Gastrocnemius medialis (tissue), 4 donors: ENCODE measurements around the gene EPS8L2. TPM values are rescaled to one million over a fixed set of nuclear protein-coding genes. Genes with fewer than 3 reads are reported as not detected.

Source experiments
- ATAC-seq, 2 donors: fragments of 150-250 bp; one replicate each; pipeline ENCODE4 v1.9.1; 2016
- DNase-seq, 2 donors: peaks; one replicate each; pipeline ENCODE4 v3.0.0-alpha.2; 2019
- H3K27ac ChIP-seq, 4 donors: fragments of 200-600 bp; sonication (generic); 1 replicate in 1 of 4; 2 replicates in 3 of 4; pipeline ENCODE4 v1.5.1; 2016 to 2018; ENCODE audit warnings: mild to moderate bottlenecking in 2 of 4, moderate library complexity in 1 of 4
- H3K27me3 ChIP-seq, 3 donors: fragments of 200-600 bp; sonication (generic) in 2 of 3; 1 replicate in 1 of 3; 2 replicates in 2 of 3; pipeline versions ENCODE4 v1.5.1 to v1.6.0; 2016 to 2019; ENCODE audit warnings: mild to moderate bottlenecking in 1 of 3, moderate library complexity in 1 of 3
- H3K36me3 ChIP-seq, 2 donors: fragments of 200-600 bp; sonication (generic) in 1 of 2; one replicate each; pipeline ENCODE4 v1.5.1; 2017 to 2018
- H3K4me1 ChIP-seq, 2 donors: fragments of 200-600 bp; sonication (generic) in 1 of 2; one replicate each; pipeline ENCODE4 v1.5.1; 2016 to 2017; ENCODE audit warnings: mild to moderate bottlenecking in 2 of 2
- H3K4me3 ChIP-seq, 4 donors: fragments of 200-600 bp; sonication (generic) in 3 of 4; 1 replicate in 1 of 4; 2 replicates in 3 of 4; pipeline ENCODE4 v1.5.1; 2016 to 2019; ENCODE audit warnings: mild to moderate bottlenecking in 2 of 4
- H3K9me3 ChIP-seq, 3 donors: fragments of 200-600 bp; sonication (generic) in 2 of 3; 1 replicate in 1 of 3; 2 replicates in 2 of 3; pipeline ENCODE4 v1.5.1; 2016 to 2019
- POLR2A ChIP-seq, 2 donors: fragments of 450-650 bp; IDR thresholded peaks; one replicate each; pipeline ENCODE4 v1.6.1; 2017; ENCODE audit warnings: antibody characterized with exemption in 2 of 2, mild to moderate bottlenecking in 2 of 2, moderate library complexity in 2 of 2
- in situ Hi-C, 4 donors: fragments of 200-750 bp; cut with MboI; loops; one replicate each; pipeline versions ENCODE4 v1.15.0 to v1.8.0; 2017; ENCODE audit warnings: low sequenced_read_pairs in 4 of 4
- intact Hi-C: fragments of 100-400 bp; cut with DNase I; formaldehyde crosslinking; loops from one replicate; pipeline ENCODE4 v1.15.1; 2023; ENCODE audit warnings: low total_unique reads
- total RNA-seq, 4 donors: library from RNA; depleted of rRNA; stranded (reverse); fragments of >200 nt; gene quantifications; one replicate each; pipeline versions ENCODE4 v1.1.0 to v1.2.3, GENCODE V29; 2016
- TF ChIP-seq, protein P1 (sequence below), 5 experiments: fragments of 450-650 bp in 3 of 5; fragments of 200-600 bp in 2 of 5; sonication (generic) in 2 of 5; IDR thresholded peaks in 4 of 5; conservative IDR thresholded peaks in 1 of 5; 1 replicate in 4 of 5; 2 replicates in 1 of 5; pipeline ENCODE4 v1.5.1; 2016 to 2019; ENCODE audit warnings: antibody characterized with exemption in 5 of 5, mild to moderate bottlenecking in 3 of 5, moderate library complexity in 3 of 5

EPS8L2 gene
- total RNA-seq, 4 donors from 2014 or later, result 0.42 to 3.3 (median 1.8) TPM

DNA sequence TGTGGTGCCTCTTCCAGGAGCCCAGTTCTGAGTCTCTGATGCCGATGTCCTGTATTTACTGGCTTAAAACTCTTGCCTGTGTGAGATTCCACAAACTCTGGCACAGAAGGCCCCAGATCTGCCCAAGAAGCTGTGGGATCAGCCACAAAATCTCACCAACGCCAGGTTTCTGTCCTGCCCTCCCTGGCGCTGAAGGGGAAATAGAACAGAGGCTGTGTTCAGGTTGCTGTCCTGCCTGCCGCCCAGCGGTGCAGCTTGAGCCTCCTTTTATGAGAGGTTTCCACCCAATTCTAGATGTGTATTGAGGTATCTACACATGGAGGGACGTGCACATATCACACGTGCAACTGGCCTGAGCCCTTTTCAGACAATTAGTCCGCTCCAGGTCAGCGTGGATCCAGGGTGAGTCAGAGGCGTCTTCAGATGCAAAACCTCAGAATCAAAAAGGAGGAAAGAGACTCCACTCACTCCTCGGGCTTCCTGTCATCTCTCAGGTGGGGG, 8.2 kb upstream of the EPS8L2 start:
- H3K4me1 ChIP-seq, result peaks cover 33 to 35% of the 10 kb centered on the region in 2 donors
- DNase-seq, result no peak

DNA sequence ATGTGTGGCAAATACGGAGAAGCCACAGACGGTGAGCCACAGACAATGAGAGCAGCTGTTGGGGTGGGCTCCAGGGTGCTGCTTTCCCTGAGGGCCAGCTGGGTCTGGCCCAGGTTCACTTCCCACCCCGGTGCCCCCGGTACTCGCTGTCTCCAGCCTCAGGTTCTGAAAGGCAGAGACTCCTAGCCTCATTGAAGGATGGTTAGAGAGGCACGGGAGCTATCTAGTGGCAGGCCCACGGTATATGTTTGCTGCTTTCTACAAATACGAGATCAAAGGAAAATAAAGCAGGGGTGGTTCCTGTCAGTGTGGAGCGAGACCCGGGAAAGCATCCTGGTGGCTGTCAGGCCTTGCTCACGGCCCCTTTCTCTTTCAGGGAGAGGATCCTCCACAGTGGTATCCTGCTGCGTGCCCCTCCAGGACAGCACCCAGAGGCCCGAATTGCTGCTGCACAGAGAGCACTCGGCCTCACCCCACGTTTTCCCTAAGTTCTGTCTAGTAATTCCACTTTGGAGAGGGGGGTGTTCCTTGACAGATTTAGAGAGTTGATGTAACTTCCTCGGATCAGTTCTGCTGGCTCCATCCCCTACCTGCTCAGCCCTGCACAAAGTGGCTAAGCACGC, 7.4 kb upstream of the EPS8L2 start:
- Histone ChIP-seq H3K36me3 (peaks cover 0 to 25% of the 10 kb centered on the region in 2 donors), H3K4me1 (peaks cover 29 to 30% of the 10 kb centered on the region in 2 donors), H3K27me3 (no peaks in the 10 kb centered on the region), H3K27ac (peak overlapping the region; percentile 92 to 100 (median 98)), H3K9me3 (no peaks in the 10 kb centered on the region), H3K4me3 (no peak overlapping the region)
- intact Hi-C loops, result loop anchor here (2.0 to 5.0 kb wide), 4 partner anchors 30 to 131 kb away; partner anchors contain the start of gene TALDO1
- in situ Hi-C loops, result no loop called here
- DNase-seq (no peak), ATAC-seq (no peak)
- TF ChIP-seq, protein P1, sequence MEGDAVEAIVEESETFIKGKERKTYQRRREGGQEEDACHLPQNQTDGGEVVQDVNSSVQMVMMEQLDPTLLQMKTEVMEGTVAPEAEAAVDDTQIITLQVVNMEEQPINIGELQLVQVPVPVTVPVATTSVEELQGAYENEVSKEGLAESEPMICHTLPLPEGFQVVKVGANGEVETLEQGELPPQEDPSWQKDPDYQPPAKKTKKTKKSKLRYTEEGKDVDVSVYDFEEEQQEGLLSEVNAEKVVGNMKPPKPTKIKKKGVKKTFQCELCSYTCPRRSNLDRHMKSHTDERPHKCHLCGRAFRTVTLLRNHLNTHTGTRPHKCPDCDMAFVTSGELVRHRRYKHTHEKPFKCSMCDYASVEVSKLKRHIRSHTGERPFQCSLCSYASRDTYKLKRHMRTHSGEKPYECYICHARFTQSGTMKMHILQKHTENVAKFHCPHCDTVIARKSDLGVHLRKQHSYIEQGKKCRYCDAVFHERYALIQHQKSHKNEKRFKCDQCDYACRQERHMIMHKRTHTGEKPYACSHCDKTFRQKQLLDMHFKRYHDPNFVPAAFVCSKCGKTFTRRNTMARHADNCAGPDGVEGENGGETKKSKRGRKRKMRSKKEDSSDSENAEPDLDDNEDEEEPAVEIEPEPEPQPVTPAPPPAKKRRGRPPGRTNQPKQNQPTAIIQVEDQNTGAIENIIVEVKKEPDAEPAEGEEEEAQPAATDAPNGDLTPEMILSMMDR (IDR thresholded peaks at IDR 0.05 in 4 of 5, conservative IDR thresholded peaks at IDR 0.05 in 1 of 5), result no peak
- TF ChIP-seq POLR2A (IDR thresholded peaks at IDR 0.05), result no peak

More for the DNA sequence above, 8.2 kb upstream of the EPS8L2 start:
- Histone ChIP-seq H3K9me3 (no peaks in the 10 kb centered on the region), H3K27me3 (no peaks in the 10 kb centered on the region), H3K4me3 (peak overlapping the region in 2 of 4 donors; percentile 22 to 86), H3K36me3 (peaks cover 0 to 25% of the 10 kb centered on the region in 2 donors), H3K27ac (peak overlapping the region; percentile 92 to 100 (median 98))
- TF ChIP-seq, protein P1 (IDR thresholded peaks at IDR 0.05 in 4 of 5, conservative IDR thresholded peaks at IDR 0.05 in 1 of 5), result no peak
- no peak for TF ChIP-seq POLR2A (IDR thresholded peaks at IDR 0.05)
- no peak for ATAC-seq
- in situ Hi-C loops (no loop called here), intact Hi-C loops (loop anchor here (2.0 to 5.0 kb wide), 4 partner anchors 31 to 131 kb away; partner anchors contain the start of gene TALDO1)

DNA sequence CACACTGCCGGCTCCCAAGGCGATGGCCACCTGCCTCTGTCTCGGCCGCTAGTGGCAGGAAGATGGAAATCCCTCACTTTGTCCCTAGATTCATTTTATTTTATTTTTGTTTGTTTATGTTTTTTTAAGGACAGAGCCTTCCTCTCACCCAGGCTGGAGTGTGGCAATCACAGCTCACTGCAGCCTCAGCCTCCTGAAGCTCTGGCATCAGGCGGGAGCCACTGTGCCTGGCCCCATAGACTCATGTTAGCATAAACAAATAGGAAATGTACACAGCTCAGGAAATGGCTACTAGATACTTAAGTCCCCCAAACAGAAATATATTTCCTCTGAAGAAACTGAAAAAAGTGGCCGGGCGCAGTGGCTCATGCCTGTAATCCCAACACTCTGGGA, 6.9 kb upstream of the EPS8L2 start:
- H3K27ac ChIP-seq, result peak overlapping the region in 3 of 4 donors; percentile 92 to 99 (median 97)
- intact Hi-C loops, result loop anchor here (2.0 to 5.0 kb wide), 4 partner anchors 30 to 132 kb away; partner anchors contain the start of gene TALDO1
- no peak for TF ChIP-seq POLR2A (IDR thresholded peaks at IDR 0.05)
- TF ChIP-seq, protein P1 (IDR thresholded peaks at IDR 0.05 in 4 of 5, conservative IDR thresholded peaks at IDR 0.05 in 1 of 5), result no peak
- no peaks in the 10 kb centered on the region for H3K27me3 ChIP-seq
- peaks cover 23 to 26% of the 10 kb centered on the region in 2 donors for H3K4me1 ChIP-seq
- no peak overlapping the region for H3K4me3 ChIP-seq
- DNase-seq, result peak in 1 of 2 donors; percentile 9
- in situ Hi-C loops, result no loop called here
- H3K9me3 ChIP-seq, result no peaks in the 10 kb centered on the region
- no peak for ATAC-seq
- H3K36me3 ChIP-seq, result peaks cover 0 to 25% of the 10 kb centered on the region in 2 donors

DNA sequence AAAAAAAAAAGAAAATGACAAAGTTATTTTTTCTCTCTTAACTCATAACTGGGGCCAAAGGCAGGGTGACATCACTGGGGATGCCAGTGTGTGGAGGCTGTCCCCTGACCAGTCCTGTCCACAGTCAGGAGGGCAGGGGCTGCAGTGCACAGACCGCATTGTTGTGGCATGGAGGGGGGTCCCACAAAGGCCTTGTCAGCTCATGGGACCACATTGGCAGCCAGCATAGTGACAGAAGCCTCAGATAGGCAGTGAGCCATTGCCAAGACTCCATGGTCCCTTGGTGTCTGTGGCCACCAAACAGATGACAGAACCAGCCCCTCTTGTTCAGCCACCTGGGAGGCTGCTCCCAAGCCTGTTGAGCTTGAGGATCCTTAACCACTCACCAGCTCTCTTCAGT, 6.3 kb upstream of the EPS8L2 start:
- H3K27me3 ChIP-seq, result no peaks in the 10 kb centered on the region
- intact Hi-C loops, result loop anchor here (2.0 to 5.0 kb wide), 4 partner anchors 29 to 132 kb away; partner anchors contain the start of gene TALDO1
- in situ Hi-C loops, result loop anchor here in 3 of 4 donors (25.0 kb wide), 1 partner anchor 137 kb away; the partner anchor contains the start of genes LMNTD2 (in 3 of the 3) and RASSF7 (in 3 of the 3)
- peak in 1 of 2 donors; percentile 12 for DNase-seq
- no peak overlapping the region for H3K4me3 ChIP-seq
- ATAC-seq, result no peak
- H3K27ac ChIP-seq, result peak overlapping the region in 3 of 4 donors; percentile 40 to 97 (median 92)
- H3K36me3 ChIP-seq, result peaks cover 0 to 25% of the 10 kb centered on the region in 2 donors
- no peaks in the 10 kb centered on the region for H3K9me3 ChIP-seq
- no peak for TF ChIP-seq POLR2A (IDR thresholded peaks at IDR 0.05)
- TF ChIP-seq, protein P1 (IDR thresholded peaks at IDR 0.05 in 4 of 5, conservative IDR thresholded peaks at IDR 0.05 in 1 of 5), result no peak
- H3K4me1 ChIP-seq, result peaks cover 23 to 27% of the 10 kb centered on the region in 2 donors
